A549 (cell line): Measurements from ENCODE around the gene SLAIN2.

ENCODE experiments used
- CTCF ChIP-seq: fragments of >200 bp; sonication (Bioruptor Twin); formaldehyde crosslinking; IDR thresholded peaks from 3 replicates; pipeline ENCODE4 v1.5.1; 2016
- NPAS2 ChIP-seq: fragments of 250-450 bp; sonication (Bioruptor Pico); IDR thresholded peaks from 2 replicates; pipeline ENCODE4 v1.8.0; 2022; ENCODE audit warnings: mild to moderate bottlenecking, moderate library complexity, borderline replicate concordance
- SREBF2 ChIP-seq: fragments of 450-650 bp; IDR thresholded peaks from 2 replicates; pipeline ENCODE4 v1.6.1; 2014; ENCODE audit warnings: mild to moderate bottlenecking, moderate library complexity

- TF ChIP-seq SREBF2 (no peak), CTCF (no peak), NPAS2 (CRISPR knock-in tag) (no peak)
Observed at GRCh38 chr4:48295116-48295515, 46.2 kb upstream of the SLAIN2 start.
